ENCODE data around the gene NOXA1.

Gene NOXA1

DNA sequence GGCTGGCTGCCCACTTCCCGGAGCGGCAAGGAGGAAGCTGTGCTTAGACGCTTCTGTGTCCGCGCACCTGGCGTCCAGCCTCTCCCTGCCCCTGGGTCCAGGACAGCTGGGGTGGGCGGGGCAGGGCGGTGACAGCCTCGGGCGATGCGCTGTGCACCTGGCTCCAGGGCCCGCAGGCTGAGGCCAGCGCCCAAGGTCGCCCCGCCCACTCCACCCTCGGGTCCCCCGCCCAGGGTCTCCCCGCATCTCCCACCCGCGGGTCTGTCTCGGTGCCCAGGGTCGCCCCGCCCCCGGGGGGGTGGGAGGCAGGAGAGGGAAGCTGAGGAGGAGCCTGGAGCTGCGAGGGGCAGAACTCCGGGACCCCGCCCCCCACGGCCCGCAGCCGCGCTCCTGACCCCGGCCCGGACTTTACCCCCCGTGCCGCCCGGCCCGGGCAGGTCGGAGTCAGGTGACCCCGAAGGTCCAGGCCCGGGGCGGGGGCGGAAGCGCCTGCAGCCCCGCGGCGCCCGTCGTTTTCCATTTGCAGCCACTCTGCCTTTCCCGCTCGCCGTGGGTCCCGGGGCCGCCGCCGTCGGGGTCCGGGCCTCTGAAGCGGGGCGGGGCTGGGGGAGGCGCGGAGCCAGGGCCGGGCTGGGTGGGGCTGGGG is 18.2 kb downstream of the NOXA1 start, which contains the start of gene ENTPD8 (continued):
- TF ChIP-seq, protein P1, sequence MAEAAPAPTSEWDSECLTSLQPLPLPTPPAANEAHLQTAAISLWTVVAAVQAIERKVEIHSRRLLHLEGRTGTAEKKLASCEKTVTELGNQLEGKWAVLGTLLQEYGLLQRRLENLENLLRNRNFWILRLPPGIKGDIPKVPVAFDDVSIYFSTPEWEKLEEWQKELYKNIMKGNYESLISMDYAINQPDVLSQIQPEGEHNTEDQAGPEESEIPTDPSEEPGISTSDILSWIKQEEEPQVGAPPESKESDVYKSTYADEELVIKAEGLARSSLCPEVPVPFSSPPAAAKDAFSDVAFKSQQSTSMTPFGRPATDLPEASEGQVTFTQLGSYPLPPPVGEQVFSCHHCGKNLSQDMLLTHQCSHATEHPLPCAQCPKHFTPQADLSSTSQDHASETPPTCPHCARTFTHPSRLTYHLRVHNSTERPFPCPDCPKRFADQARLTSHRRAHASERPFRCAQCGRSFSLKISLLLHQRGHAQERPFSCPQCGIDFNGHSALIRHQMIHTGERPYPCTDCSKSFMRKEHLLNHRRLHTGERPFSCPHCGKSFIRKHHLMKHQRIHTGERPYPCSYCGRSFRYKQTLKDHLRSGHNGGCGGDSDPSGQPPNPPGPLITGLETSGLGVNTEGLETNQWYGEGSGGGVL (tag by site-specific recombination; IDR thresholded peaks at IDR 0.05) = peak; percentile 74
- TF ChIP-seq, protein P2, sequence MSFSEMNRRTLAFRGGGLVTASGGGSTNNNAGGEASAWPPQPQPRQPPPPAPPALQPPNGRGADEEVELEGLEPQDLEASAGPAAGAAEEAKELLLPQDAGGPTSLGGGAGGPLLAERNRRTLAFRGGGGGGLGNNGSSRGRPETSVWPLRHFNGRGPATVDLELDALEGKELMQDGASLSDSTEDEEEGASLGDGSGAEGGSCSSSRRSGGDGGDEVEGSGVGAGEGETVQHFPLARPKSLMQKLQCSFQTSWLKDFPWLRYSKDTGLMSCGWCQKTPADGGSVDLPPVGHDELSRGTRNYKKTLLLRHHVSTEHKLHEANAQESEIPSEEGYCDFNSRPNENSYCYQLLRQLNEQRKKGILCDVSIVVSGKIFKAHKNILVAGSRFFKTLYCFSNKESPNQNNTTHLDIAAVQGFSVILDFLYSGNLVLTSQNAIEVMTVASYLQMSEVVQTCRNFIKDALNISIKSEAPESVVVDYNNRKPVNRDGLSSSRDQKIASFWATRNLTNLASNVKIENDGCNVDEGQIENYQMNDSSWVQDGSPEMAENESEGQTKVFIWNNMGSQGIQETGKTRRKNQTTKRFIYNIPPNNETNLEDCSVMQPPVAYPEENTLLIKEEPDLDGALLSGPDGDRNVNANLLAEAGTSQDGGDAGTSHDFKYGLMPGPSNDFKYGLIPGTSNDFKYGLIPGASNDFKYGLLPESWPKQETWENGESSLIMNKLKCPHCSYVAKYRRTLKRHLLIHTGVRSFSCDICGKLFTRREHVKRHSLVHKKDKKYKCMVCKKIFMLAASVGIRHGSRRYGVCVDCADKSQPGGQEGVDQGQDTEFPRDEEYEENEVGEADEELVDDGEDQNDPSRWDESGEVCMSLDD (tag by site-specific recombination; IDR thresholded peaks at IDR 0.05) = peak; percentile 80

DNA sequence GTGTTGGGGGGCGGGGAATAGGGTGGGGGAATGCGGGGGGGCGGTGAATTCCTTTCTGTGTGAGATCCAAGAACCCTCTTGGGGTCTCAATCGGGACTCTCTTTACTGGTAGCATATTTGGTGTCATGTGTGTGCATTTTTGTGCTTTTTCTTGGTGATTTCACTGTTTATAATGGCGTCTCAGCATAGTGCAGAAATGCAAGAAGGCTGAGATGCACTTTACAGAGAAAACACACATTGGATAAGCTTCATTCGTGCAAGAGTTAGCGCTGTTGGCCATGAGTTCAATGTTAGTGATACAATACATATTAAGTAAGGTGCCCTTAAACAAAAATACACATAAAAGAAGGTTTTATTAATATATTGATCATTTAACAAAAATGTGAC is 18.7 kb downstream of the NOXA1 start:
- Histone ChIP-seq H3K4me3 (ENCODE audit: low read depth, low read length) (peak overlapping the region; percentile 3; the same call in 1 of the 2 replicates), H3K9me3 (ENCODE audit: control insufficient read depth, insufficient read depth, low read depth, low read length) (no peaks in the 10 kb centered on the region), H3K27ac (ENCODE audit: extremely low read depth, low read depth, low read length) (no peak overlapping the region), H3K36me3 (ENCODE audit: control insufficient read depth in 2 of 2, insufficient read depth in 1 of 2, low read length in 2 of 2) (no peaks in the 10 kb centered on the region), H3K4me1 (ENCODE audit: control insufficient read depth, insufficient read depth, low read length) (no peaks in the 10 kb centered on the region)
- POLR2A ChIA-PET = interaction anchor here (0.6 to 3.2 kb wide), 5 partner anchors 10 to 139 kb away, joined by 3 to 16 read pairs (median 7); partner anchors contain the start of genes EXD3, NOXA1, NRARP and NSMF
- CTCF ChIA-PET = interaction anchor here (0.6 to 3.9 kb wide), 5 partner anchors 10 to 395 kb away, joined by 3 to 35 read pairs (median 3); partner anchors contain the start of genes EXD3 and NOXA1
- TF ChIP-seq ZNF585B (tag by site-specific recombination; IDR thresholded peaks at IDR 0.05) = no peak
- TF ChIP-seq ZNF133 (tag by site-specific recombination; IDR thresholded peaks at IDR 0.05) = no peak
- TF ChIP-seq, protein P1 (tag by site-specific recombination; IDR thresholded peaks at IDR 0.05) = no peak
- TF ChIP-seq ZNF169 (tag by site-specific recombination; IDR thresholded peaks at IDR 0.05) = no peak
- TF ChIP-seq, protein P3, sequence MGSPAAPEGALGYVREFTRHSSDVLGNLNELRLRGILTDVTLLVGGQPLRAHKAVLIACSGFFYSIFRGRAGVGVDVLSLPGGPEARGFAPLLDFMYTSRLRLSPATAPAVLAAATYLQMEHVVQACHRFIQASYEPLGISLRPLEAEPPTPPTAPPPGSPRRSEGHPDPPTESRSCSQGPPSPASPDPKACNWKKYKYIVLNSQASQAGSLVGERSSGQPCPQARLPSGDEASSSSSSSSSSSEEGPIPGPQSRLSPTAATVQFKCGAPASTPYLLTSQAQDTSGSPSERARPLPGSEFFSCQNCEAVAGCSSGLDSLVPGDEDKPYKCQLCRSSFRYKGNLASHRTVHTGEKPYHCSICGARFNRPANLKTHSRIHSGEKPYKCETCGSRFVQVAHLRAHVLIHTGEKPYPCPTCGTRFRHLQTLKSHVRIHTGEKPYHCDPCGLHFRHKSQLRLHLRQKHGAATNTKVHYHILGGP (tag by site-specific recombination; IDR thresholded peaks at IDR 0.05) = no peak
- no peak for TF ChIP-seq SP7 (tag by site-specific recombination; IDR thresholded peaks at IDR 0.05)
- TF ChIP-seq KLF9 (tag by site-specific recombination; IDR thresholded peaks at IDR 0.05; ENCODE audit: low read depth) = no peak
- no peak for TF ChIP-seq SP2 (tag by site-specific recombination; IDR thresholded peaks at IDR 0.05)
- TF ChIP-seq RBAK (tag by site-specific recombination; IDR thresholded peaks at IDR 0.05) = no peak
- TF ChIP-seq, protein P4, sequence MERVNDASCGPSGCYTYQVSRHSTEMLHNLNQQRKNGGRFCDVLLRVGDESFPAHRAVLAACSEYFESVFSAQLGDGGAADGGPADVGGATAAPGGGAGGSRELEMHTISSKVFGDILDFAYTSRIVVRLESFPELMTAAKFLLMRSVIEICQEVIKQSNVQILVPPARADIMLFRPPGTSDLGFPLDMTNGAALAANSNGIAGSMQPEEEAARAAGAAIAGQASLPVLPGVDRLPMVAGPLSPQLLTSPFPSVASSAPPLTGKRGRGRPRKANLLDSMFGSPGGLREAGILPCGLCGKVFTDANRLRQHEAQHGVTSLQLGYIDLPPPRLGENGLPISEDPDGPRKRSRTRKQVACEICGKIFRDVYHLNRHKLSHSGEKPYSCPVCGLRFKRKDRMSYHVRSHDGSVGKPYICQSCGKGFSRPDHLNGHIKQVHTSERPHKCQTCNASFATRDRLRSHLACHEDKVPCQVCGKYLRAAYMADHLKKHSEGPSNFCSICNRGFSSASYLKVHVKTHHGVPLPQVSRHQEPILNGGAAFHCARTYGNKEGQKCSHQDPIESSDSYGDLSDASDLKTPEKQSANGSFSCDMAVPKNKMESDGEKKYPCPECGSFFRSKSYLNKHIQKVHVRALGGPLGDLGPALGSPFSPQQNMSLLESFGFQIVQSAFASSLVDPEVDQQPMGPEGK (tag by site-specific recombination; IDR thresholded peaks at IDR 0.05) = no peak
- no peak for TF ChIP-seq ZNF19 (tag by site-specific recombination; IDR thresholded peaks at IDR 0.05; ENCODE audit: low read depth)
- TF ChIP-seq EGR2 (tag by site-specific recombination; IDR thresholded peaks at IDR 0.05; ENCODE audit: low read depth) = no peak
- TF ChIP-seq, protein P5, sequence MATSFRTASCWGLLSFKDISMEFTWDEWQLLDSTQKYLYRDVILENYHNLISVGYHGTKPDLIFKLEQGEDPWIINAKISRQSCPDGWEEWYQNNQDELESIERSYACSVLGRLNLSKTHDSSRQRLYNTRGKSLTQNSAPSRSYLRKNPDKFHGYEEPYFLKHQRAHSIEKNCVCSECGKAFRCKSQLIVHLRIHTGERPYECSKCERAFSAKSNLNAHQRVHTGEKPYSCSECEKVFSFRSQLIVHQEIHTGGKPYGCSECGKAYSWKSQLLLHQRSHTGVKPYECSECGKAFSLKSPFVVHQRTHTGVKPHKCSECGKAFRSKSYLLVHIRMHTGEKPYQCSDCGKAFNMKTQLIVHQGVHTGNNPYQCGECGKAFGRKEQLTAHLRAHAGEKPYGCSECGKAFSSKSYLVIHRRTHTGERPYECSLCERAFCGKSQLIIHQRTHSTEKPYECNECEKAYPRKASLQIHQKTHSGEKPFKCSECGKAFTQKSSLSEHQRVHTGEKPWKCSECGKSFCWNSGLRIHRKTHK (tag by site-specific recombination; IDR thresholded peaks at IDR 0.05) = no peak

Data from HEK293 (cell line).